ENCODE results near the gene ZNF740.

GRCh38 chr12:53193040-53193439, 12.5 kb downstream of the ZNF740 start:
- TF ChIP-seq SUZ12 (IDR thresholded peaks at IDR 0.05; ENCODE audit: extremely low read depth, insufficient read depth, insufficient read length) (no peak), YY1 (IDR thresholded peaks at IDR 0.05; ENCODE audit: insufficient read depth, insufficient read length) (no peak)
